ENCODE data around the gene ZNF813. TPM values are rescaled to one million over a fixed set of nuclear protein-coding genes. Genes with fewer than 3 reads are reported as not detected.

ZNF813 gene
- polyA plus RNA-seq, 1 of the 3 experiments (the other 2 are of a cell fraction), result 0.44 TPM

- Histone ChIP-seq H3K4me2 (no peak overlapping the region), H4K20me1 (ENCODE audit: insufficient read depth) (no peaks in the 10 kb centered on the region), H3K9ac (no peak overlapping the region), H3K79me2 (ENCODE audit: insufficient read depth) (no peaks in the 10 kb centered on the region), H3K4me3 (ENCODE audit: low read depth in 2 of 2, low read length in 1 of 2) (no peak overlapping the region), H3K4me1 (ENCODE audit: control insufficient read depth in 1 of 2, insufficient read depth in 2 of 2, low read depth in 1 of 2, low read length in 1 of 2) (no peaks in the 10 kb centered on the region; a peak in 1 of 4 replicates), H3K27ac (ENCODE audit: low read depth in 2 of 2, low read length in 1 of 2) (no peak overlapping the region), H3K27me3 (ENCODE audit: insufficient read depth) (no peaks in the 10 kb centered on the region), H3K36me3 (replicated peaks in 1 of 2; ENCODE audit: control insufficient read depth in 1 of 2, insufficient read depth in 2 of 2, low read length in 1 of 2) (no peaks in the 10 kb centered on the region), H3K9me2 (no peaks in the 10 kb centered on the region), H3F3A (replicated peaks; ENCODE audit: insufficient read depth) (no peaks in the 10 kb centered on the region), H2AFZ (ENCODE audit: low read depth) (no peak overlapping the region), H3K9me3 (no peaks in the 10 kb centered on the region)
- ChIA-PET CTCF (no interaction called here), POLR2A (no interaction called here)
- TF ChIP-seq FOXJ3 (CRISPR knock-in tag; IDR thresholded peaks at IDR 0.05), result no peak
- no peak for TF ChIP-seq MAX (IDR thresholded peaks at IDR 0.05; ENCODE audit: low read depth)
- TF ChIP-seq, protein P1, sequence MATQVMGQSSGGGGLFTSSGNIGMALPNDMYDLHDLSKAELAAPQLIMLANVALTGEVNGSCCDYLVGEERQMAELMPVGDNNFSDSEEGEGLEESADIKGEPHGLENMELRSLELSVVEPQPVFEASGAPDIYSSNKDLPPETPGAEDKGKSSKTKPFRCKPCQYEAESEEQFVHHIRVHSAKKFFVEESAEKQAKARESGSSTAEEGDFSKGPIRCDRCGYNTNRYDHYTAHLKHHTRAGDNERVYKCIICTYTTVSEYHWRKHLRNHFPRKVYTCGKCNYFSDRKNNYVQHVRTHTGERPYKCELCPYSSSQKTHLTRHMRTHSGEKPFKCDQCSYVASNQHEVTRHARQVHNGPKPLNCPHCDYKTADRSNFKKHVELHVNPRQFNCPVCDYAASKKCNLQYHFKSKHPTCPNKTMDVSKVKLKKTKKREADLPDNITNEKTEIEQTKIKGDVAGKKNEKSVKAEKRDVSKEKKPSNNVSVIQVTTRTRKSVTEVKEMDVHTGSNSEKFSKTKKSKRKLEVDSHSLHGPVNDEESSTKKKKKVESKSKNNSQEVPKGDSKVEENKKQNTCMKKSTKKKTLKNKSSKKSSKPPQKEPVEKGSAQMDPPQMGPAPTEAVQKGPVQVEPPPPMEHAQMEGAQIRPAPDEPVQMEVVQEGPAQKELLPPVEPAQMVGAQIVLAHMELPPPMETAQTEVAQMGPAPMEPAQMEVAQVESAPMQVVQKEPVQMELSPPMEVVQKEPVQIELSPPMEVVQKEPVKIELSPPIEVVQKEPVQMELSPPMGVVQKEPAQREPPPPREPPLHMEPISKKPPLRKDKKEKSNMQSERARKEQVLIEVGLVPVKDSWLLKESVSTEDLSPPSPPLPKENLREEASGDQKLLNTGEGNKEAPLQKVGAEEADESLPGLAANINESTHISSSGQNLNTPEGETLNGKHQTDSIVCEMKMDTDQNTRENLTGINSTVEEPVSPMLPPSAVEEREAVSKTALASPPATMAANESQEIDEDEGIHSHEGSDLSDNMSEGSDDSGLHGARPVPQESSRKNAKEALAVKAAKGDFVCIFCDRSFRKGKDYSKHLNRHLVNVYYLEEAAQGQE (IDR thresholded peaks at IDR 0.05; ENCODE audit: low read depth, low read length), result no peak
- TF ChIP-seq, protein P2, sequence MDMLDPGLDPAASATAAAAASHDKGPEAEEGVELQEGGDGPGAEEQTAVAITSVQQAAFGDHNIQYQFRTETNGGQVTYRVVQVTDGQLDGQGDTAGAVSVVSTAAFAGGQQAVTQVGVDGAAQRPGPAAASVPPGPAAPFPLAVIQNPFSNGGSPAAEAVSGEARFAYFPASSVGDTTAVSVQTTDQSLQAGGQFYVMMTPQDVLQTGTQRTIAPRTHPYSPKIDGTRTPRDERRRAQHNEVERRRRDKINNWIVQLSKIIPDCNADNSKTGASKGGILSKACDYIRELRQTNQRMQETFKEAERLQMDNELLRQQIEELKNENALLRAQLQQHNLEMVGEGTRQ (IDR thresholded peaks at IDR 0.05; ENCODE audit: borderline replicate concordance, low read depth, low read length), result no peak
- TF ChIP-seq, protein P3, sequence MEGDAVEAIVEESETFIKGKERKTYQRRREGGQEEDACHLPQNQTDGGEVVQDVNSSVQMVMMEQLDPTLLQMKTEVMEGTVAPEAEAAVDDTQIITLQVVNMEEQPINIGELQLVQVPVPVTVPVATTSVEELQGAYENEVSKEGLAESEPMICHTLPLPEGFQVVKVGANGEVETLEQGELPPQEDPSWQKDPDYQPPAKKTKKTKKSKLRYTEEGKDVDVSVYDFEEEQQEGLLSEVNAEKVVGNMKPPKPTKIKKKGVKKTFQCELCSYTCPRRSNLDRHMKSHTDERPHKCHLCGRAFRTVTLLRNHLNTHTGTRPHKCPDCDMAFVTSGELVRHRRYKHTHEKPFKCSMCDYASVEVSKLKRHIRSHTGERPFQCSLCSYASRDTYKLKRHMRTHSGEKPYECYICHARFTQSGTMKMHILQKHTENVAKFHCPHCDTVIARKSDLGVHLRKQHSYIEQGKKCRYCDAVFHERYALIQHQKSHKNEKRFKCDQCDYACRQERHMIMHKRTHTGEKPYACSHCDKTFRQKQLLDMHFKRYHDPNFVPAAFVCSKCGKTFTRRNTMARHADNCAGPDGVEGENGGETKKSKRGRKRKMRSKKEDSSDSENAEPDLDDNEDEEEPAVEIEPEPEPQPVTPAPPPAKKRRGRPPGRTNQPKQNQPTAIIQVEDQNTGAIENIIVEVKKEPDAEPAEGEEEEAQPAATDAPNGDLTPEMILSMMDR (IDR thresholded peaks at IDR 0.05), result no peak
- TF ChIP-seq NFIC (IDR thresholded peaks at IDR 0.05; ENCODE audit: borderline replicate concordance), result no peak
- TF ChIP-seq, protein P4, sequence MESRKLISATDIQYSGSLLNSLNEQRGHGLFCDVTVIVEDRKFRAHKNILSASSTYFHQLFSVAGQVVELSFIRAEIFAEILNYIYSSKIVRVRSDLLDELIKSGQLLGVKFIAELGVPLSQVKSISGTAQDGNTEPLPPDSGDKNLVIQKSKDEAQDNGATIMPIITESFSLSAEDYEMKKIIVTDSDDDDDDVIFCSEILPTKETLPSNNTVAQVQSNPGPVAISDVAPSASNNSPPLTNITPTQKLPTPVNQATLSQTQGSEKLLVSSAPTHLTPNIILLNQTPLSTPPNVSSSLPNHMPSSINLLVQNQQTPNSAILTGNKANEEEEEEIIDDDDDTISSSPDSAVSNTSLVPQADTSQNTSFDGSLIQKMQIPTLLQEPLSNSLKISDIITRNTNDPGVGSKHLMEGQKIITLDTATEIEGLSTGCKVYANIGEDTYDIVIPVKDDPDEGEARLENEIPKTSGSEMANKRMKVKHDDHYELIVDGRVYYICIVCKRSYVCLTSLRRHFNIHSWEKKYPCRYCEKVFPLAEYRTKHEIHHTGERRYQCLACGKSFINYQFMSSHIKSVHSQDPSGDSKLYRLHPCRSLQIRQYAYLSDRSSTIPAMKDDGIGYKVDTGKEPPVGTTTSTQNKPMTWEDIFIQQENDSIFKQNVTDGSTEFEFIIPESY (IDR thresholded peaks at IDR 0.05; ENCODE audit: borderline replicate concordance, low read depth), result no peak
- TF ChIP-seq USF1 (IDR thresholded peaks at IDR 0.05; ENCODE audit: borderline replicate concordance, low read depth), result no peak
- TF ChIP-seq TCF12 (IDR thresholded peaks at IDR 0.05), result no peak
- TF ChIP-seq MEF2A (IDR thresholded peaks at IDR 0.05; ENCODE audit: borderline replicate concordance, low read depth), result no peak
- no peak for TF ChIP-seq FOSL2 (IDR thresholded peaks at IDR 0.05; ENCODE audit: borderline replicate concordance, low read depth)
- no peak for TF ChIP-seq EP300 (IDR thresholded peaks at IDR 0.05; ENCODE audit: borderline replicate concordance in 1 of 2, low read depth in 1 of 2, low read length in 1 of 2)
- no peak for TF ChIP-seq SMC3 (IDR thresholded peaks at IDR 0.05; ENCODE audit: low read depth, low read length)
- no peak for TF ChIP-seq FOXM1 (IDR thresholded peaks at IDR 0.05; ENCODE audit: low read depth)
- no peak for TF ChIP-seq JUND (IDR thresholded peaks at IDR 0.05)
- TF ChIP-seq YY1 (IDR thresholded peaks at IDR 0.05; ENCODE audit: low read depth), result no peak
- no peak for TF ChIP-seq RXRA (IDR thresholded peaks at IDR 0.05; ENCODE audit: borderline replicate concordance, low read depth)
- TF ChIP-seq CHD2 (IDR thresholded peaks at IDR 0.05; ENCODE audit: low read length, partially characterized antibody), result no peak
- WGBS (ENCODE audit: low lambda C conversion rate), result 100% methylated on average over 1 of the region's 1 CpG
- no peak for DNase-seq
Observed at GRCh38 chr19:53532362-53532761, 64.8 kb downstream of the ZNF813 start.
